HFFc6 (cell line): ENCODE results near the gene SEPTIN2. TPM values are rescaled to one million over a fixed set of nuclear protein-coding genes. Genes with fewer than 3 reads are reported as not detected.
"Not testable (repeated sequence)": the region's sequence is repeated elsewhere in the genome, so short reads cannot be mapped to it uniquely, and the experiment has no call there.

Source experiments
- DNase-seq: peaks from one replicate; pipeline ENCODE4 v3.0.0-alpha.2; 2018
- H3K27ac Mint-ChIP-seq: 2 replicates; pipeline ENCODE4 v1.8.0; 2020; ENCODE audit warnings: mild to moderate bottlenecking, mixed read lengths
- H3K27me3 Mint-ChIP-seq: 2 replicates; pipeline ENCODE4 v1.8.0; 2021; ENCODE audit warnings: mild to moderate bottlenecking, moderate library complexity, mixed read lengths; ENCODE audit not compliant: insufficient read depth
- H3K36me3 Mint-ChIP-seq: 2 replicates; pipeline ENCODE4 v1.8.0; 2021; ENCODE audit warnings: low read depth, mixed read lengths
- H3K4me1 Mint-ChIP-seq: 2 replicates; pipeline ENCODE4 v1.8.0; 2020; ENCODE audit warnings: low read depth, mixed read lengths
- H3K4me3 Mint-ChIP-seq: 2 replicates; pipeline ENCODE4 v1.8.0; 2020; ENCODE audit warnings: mild to moderate bottlenecking, moderate library complexity, mixed read lengths
- H3K9me3 Mint-ChIP-seq: 2 replicates; pipeline ENCODE4 v1.8.0; 2020; ENCODE audit warnings: mild to moderate bottlenecking, mixed read lengths
- CTCF ChIP-seq: fragments of 200-600 bp; sonication (generic); IDR thresholded peaks from 2 replicates; pipeline ENCODE4 v1.5.0; 2021; ENCODE audit warnings: antibody characterized with exemption, mild to moderate bottlenecking
- total RNA-seq, 6 experiments: library from RNA; stranded (reverse); fragmentation: NEBNext Ultra II Directional; extraction: Animal tissue kit (Norgen Biotek cat#: 25700); gene quantifications; 2 replicates in 1 of 6; 3 replicates in 5 of 6; pipeline ENCODE4 v1.2.3, GENCODE V29; 2021

Gene SEPTIN2
- total RNA-seq, 6 experiments from 2014 or later = 399 to 468 (median 441) TPM

- Mint-ChIP-seq H3K27me3 (no peaks in the 10 kb centered on the region), H3K27ac (no peak overlapping the region), H3K9me3 (no peaks in the 10 kb centered on the region), H3K36me3 (peaks cover 10% of the 10 kb centered on the region), H3K4me3 (no peak overlapping the region), H3K4me1 (peaks cover 53% of the 10 kb centered on the region)
- no peak for TF ChIP-seq CTCF
- DNase-seq = no peak
These were observed 47.7 kb downstream of the SEPTIN2 start for GRCh38 chr2:241363426-241363825.

GRCh38 chr2:241364781-241365180 lies 49.1 kb downstream of the SEPTIN2 start:
- Mint-ChIP-seq H3K27me3 (no peaks in the 10 kb centered on the region), H3K4me3 (no peak overlapping the region), H3K4me1 (peaks cover 49% of the 10 kb centered on the region), H3K36me3 (peaks cover 10% of the 10 kb centered on the region), H3K9me3 (no peaks in the 10 kb centered on the region), H3K27ac (no peak overlapping the region)
- no peak for DNase-seq
- no peak for TF ChIP-seq CTCF

DNA sequence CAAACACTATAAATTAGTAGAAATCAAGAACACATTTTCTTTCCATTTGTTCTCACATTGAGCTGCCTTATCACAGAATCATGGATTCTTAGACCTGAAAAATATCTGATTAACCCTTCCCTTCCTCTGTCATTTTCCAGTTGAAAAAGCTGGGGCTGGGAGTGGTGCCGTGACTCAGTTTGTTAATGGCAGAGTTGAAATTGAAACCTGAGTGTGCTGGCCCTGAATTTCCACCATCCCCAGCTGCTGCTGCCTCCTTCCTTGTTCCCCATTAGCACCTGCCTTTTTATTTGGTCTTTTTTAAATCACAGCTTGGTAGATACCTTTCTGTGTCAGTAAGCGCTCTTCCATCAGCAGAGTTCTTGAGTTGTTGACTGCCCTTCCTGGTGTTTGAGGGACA lies 51.0 kb downstream of the SEPTIN2 start:
- H3K27me3 Mint-ChIP-seq = no peaks in the 10 kb centered on the region
- H3K9me3 Mint-ChIP-seq = no peaks in the 10 kb centered on the region
- TF ChIP-seq CTCF = no peak
- no peak overlapping the region for H3K4me3 Mint-ChIP-seq
- peaks cover 35% of the 10 kb centered on the region for H3K4me1 Mint-ChIP-seq
- peaks cover 10% of the 10 kb centered on the region for H3K36me3 Mint-ChIP-seq
- DNase-seq = no peak
- H3K27ac Mint-ChIP-seq = no peak overlapping the region

GRCh38 chr2:241368643-241369042 lies 52.9 kb downstream of the SEPTIN2 start:
- H3K4me3 Mint-ChIP-seq = no peak overlapping the region
- H3K9me3 Mint-ChIP-seq = no peaks in the 10 kb centered on the region
- H3K27me3 Mint-ChIP-seq = no peaks in the 10 kb centered on the region
- DNase-seq = no peak
- H3K4me1 Mint-ChIP-seq = peaks cover 30% of the 10 kb centered on the region
- no peak for TF ChIP-seq CTCF
- no peak overlapping the region for H3K27ac Mint-ChIP-seq
- peaks cover 6% of the 10 kb centered on the region for H3K36me3 Mint-ChIP-seq

- Mint-ChIP-seq H3K27me3 (no peaks in the 10 kb centered on the region), H3K4me1 (peaks cover 20% of the 10 kb centered on the region), H3K27ac (no peak overlapping the region), H3K4me3 (no peak overlapping the region), H3K9me3 (no peaks in the 10 kb centered on the region), H3K36me3 (peaks cover 23% of the 10 kb centered on the region)
- no peak for TF ChIP-seq CTCF
- DNase-seq = no peak
These were observed 56.8 kb downstream of the SEPTIN2 start for GRCh38 chr2:241372361-241372992.

- no peak for DNase-seq
- Mint-ChIP-seq H3K27me3 (no peaks in the 10 kb centered on the region), H3K36me3 (peaks cover 23% of the 10 kb centered on the region), H3K4me1 (peaks cover 20% of the 10 kb centered on the region), H3K27ac (no peak overlapping the region), H3K4me3 (no peak overlapping the region), H3K9me3 (no peaks in the 10 kb centered on the region)
- TF ChIP-seq CTCF = no peak
These were observed 57.7 kb downstream of the SEPTIN2 start for GRCh38 chr2:241373446-241373845.

DNA sequence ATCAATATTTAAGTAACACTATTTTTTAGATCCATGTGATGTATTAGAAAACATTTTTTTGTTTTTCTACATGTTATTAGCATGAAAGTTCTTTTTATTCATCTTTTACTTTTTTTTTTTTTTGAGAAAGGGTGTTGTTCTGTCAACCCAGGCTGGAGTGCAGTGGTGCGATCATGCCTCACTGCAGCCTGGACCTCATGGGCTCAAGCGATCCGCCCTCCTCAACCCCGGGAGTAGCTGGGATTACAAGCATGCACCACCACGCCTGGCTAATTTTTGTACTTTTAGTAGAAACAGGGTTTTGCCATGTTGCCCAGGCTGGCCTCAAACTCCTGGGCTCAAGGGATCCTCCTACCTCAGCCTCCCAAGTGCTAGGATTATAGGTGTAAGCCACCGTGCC lies 58.2 kb downstream of the SEPTIN2 start:
- Mint-ChIP-seq H3K4me1 (peaks cover 22% of the 10 kb centered on the region), H3K36me3 (peaks cover 23% of the 10 kb centered on the region)
- H3K4me3 Mint-ChIP-seq, H3K27ac Mint-ChIP-seq, H3K9me3 Mint-ChIP-seq, DNase-seq, H3K27me3 Mint-ChIP-seq: not testable (repeated sequence)
